Measurements from ENCODE around the gene ST3GAL5. TPM values are rescaled to one million over a fixed set of nuclear protein-coding genes. Genes with fewer than 3 reads are reported as not detected.

Gene ST3GAL5
- total and polyA plus RNA-seq, 2 donors (not counting 1 experiment from before 2014, with no cell fraction given) = 42.6 to 94.3 TPM

- WGBS (ENCODE audit: insufficient coverage) = 98% methylated on average over 18 of the region's 22 CpGs
- ATAC-seq (ENCODE audit: low read depth) (no peak), DNase-seq (no peak)
- Mint-ChIP-seq H3K4me1 (no peaks in the 10 kb centered on the region), H3K4me3 (no peak overlapping the region), H3K27me3 (no peaks in the 10 kb centered on the region), H3K27ac (no peak overlapping the region), H3K9me3 (ENCODE audit: insufficient read depth) (no peaks in the 10 kb centered on the region)
- Histone ChIP-seq H3K4me3 (ENCODE audit: control extremely low read depth in 1 of 5, extremely low read depth in 1 of 5, insufficient read depth in 1 of 5, low read depth in 2 of 5, low read length in 4 of 5) (no peak overlapping the region), H3K36me3 (replicated peaks in 1 of 2; ENCODE audit: control extremely low read depth in 1 of 2, control insufficient read depth in 1 of 2, extremely low read depth in 1 of 2, insufficient read depth in 2 of 2, low read length in 1 of 2) (no peaks in the 10 kb centered on the region), H3K9ac (ENCODE audit: low read length) (no peak overlapping the region), H3K4me1 (ENCODE audit: control insufficient read depth in 2 of 2, insufficient read depth in 2 of 2, low read length in 2 of 2) (no peaks in the 10 kb centered on the region), H3K27ac (ENCODE audit: low read length in 2 of 2) (no peak overlapping the region), H2AFZ (ENCODE audit: insufficient read depth, low read depth, low read length, poor library complexity, severe bottlenecking) (no peak overlapping the region), H3K4me2 (replicated peaks; ENCODE audit: low read depth, low read length, poor library complexity, severe bottlenecking) (no peak overlapping the region), H4K20me1 (ENCODE audit: control insufficient read depth, insufficient read depth, low read length, poor library complexity, severe bottlenecking) (no peaks in the 10 kb centered on the region), H3K79me2 (ENCODE audit: control insufficient read depth, insufficient read depth, low read length) (no peaks in the 10 kb centered on the region), H3K9me3 (ENCODE audit: control extremely low read depth in 1 of 3, control insufficient read depth in 2 of 3, insufficient read depth in 1 of 3, low read length in 2 of 3) (peaks cover 0 to 10% (median 6%) of the 10 kb centered on the region in 3 donors), H3K27me3 (replicated peaks in 1 of 4; ENCODE audit: control extremely low read depth in 1 of 4, control insufficient read depth in 3 of 4, insufficient read depth in 4 of 4, low read length in 3 of 4) (no peaks in the 10 kb centered on the region)
- intact Hi-C loops (cut with micrococcal nuclease) = no loop called here
- CTCF ChIA-PET = no interaction called here
- no peak for TF ChIP-seq CTCF (IDR thresholded peaks at IDR 0.05)
- TF ChIP-seq EZH2 (IDR thresholded peaks at IDR 0.05; ENCODE audit: borderline replicate concordance, insufficient read depth, low read depth, low read length, poor library complexity, severe bottlenecking) = no peak
- POLR2A ChIA-PET = no interaction called here
Measured at GRCh38 chr2:85936421-85937068, 47.8 kb upstream of the ST3GAL5 start.

GRCh38 chr2:85935746-85936208 is 47.0 kb upstream of the ST3GAL5 start:
- Mint-ChIP-seq H3K4me3 (no peak overlapping the region), H3K9me3 (ENCODE audit: insufficient read depth) (no peaks in the 10 kb centered on the region), H3K27ac (no peak overlapping the region), H3K4me1 (no peaks in the 10 kb centered on the region), H3K27me3 (no peaks in the 10 kb centered on the region)
- Histone ChIP-seq H3K79me2 (ENCODE audit: control insufficient read depth, insufficient read depth, low read length) (no peaks in the 10 kb centered on the region), H3K4me3 (ENCODE audit: control extremely low read depth in 1 of 5, extremely low read depth in 1 of 5, insufficient read depth in 1 of 5, low read depth in 2 of 5, low read length in 4 of 5) (no peak overlapping the region), H3K4me2 (replicated peaks; ENCODE audit: low read depth, low read length, poor library complexity, severe bottlenecking) (no peak overlapping the region), H3K27me3 (replicated peaks in 1 of 4; ENCODE audit: control extremely low read depth in 1 of 4, control insufficient read depth in 3 of 4, insufficient read depth in 4 of 4, low read length in 3 of 4) (no peaks in the 10 kb centered on the region), H3K27ac (ENCODE audit: low read length in 2 of 2) (no peak overlapping the region), H2AFZ (ENCODE audit: insufficient read depth, low read depth, low read length, poor library complexity, severe bottlenecking) (no peak overlapping the region), H3K4me1 (ENCODE audit: control insufficient read depth in 2 of 2, insufficient read depth in 2 of 2, low read length in 2 of 2) (no peaks in the 10 kb centered on the region), H3K9ac (ENCODE audit: low read length) (no peak overlapping the region), H3K9me3 (ENCODE audit: control extremely low read depth in 1 of 3, control insufficient read depth in 2 of 3, insufficient read depth in 1 of 3, low read length in 2 of 3) (peaks cover 0 to 4% (median 0%) of the 10 kb centered on the region in 3 donors), H3K36me3 (replicated peaks in 1 of 2; ENCODE audit: control extremely low read depth in 1 of 2, control insufficient read depth in 1 of 2, extremely low read depth in 1 of 2, insufficient read depth in 2 of 2, low read length in 1 of 2) (no peaks in the 10 kb centered on the region), H4K20me1 (ENCODE audit: control insufficient read depth, insufficient read depth, low read length, poor library complexity, severe bottlenecking) (no peaks in the 10 kb centered on the region)
- DNase-seq = no peak
- no peak for ATAC-seq (ENCODE audit: low read depth)
- TF ChIP-seq CTCF (IDR thresholded peaks at IDR 0.05) (no peak), EZH2 (IDR thresholded peaks at IDR 0.05; ENCODE audit: borderline replicate concordance, insufficient read depth, low read depth, low read length, poor library complexity, severe bottlenecking) (no peak)
- CTCF ChIA-PET = no interaction called here
- WGBS (ENCODE audit: insufficient coverage) = 80% methylated on average over 1 of the region's 3 CpGs
- POLR2A ChIA-PET = no interaction called here
- intact Hi-C loops (cut with micrococcal nuclease) = no loop called here

All from B cell (primary cell).